Measurements from ENCODE around the gene THOC5. TPM values are rescaled to one million over a fixed set of nuclear protein-coding genes. Genes with fewer than 3 reads are reported as not detected.

Gene THOC5
- total and polyA plus RNA-seq, 4 donors: 18.3 to 174 (median 55.6) TPM

- Histone ChIP-seq H3K4me1 (ENCODE audit: control insufficient read depth in 1 of 2, insufficient read depth in 2 of 2, low read length in 2 of 2) (no peaks in the 10 kb centered on the region), H3K27me3 (ENCODE audit: control insufficient read depth in 1 of 2, insufficient read depth in 2 of 2, low read length in 1 of 2) (no peaks in the 10 kb centered on the region), H3K4me3 (ENCODE audit: low read length in 2 of 2) (no peak overlapping the region), H3K36me3 (ENCODE audit: control insufficient read depth in 1 of 2, insufficient read depth in 2 of 2, low read length in 1 of 2) (peaks cover 7 to 10% of the 10 kb centered on the region in 2 donors), H3K9me3 (ENCODE audit: control insufficient read depth, low read length) (no peaks in the 10 kb centered on the region), H3K27ac (ENCODE audit: low read depth in 1 of 2, low read length in 2 of 2) (no peak overlapping the region)
- intact Hi-C loops (cut with DNase I): no loop called here
- DNase-seq (no peak), ATAC-seq (ENCODE audit: low FRiP score) (no peak)
- 87 to 94% methylated on average over 1 of the region's 1 CpG for WGBS, 2 donors
Observed at GRCh38 chr22:29541845-29542244, 11.7 kb downstream of the THOC5 start.

GRCh38 chr22:29539105-29539504 is 14.5 kb downstream of the THOC5 start:
- Histone ChIP-seq H3K9me3 (ENCODE audit: control insufficient read depth, low read length) (no peaks in the 10 kb centered on the region), H3K4me3 (ENCODE audit: low read length in 2 of 2) (no peak overlapping the region), H3K4me1 (ENCODE audit: control insufficient read depth in 1 of 2, insufficient read depth in 2 of 2, low read length in 2 of 2) (no peaks in the 10 kb centered on the region), H3K36me3 (ENCODE audit: control insufficient read depth in 1 of 2, insufficient read depth in 2 of 2, low read length in 1 of 2) (peaks cover 5 to 14% of the 10 kb centered on the region in 2 donors), H3K27me3 (ENCODE audit: control insufficient read depth in 1 of 2, insufficient read depth in 2 of 2, low read length in 1 of 2) (no peaks in the 10 kb centered on the region), H3K27ac (ENCODE audit: low read depth in 1 of 2, low read length in 2 of 2) (no peak overlapping the region)
- DNase-seq: no peak
- no peak for ATAC-seq (ENCODE audit: low FRiP score)
- 88% methylated on average over 3 of the region's 3 CpGs for WGBS, 2 donors
- intact Hi-C loops (cut with DNase I): no loop called here

- 96% methylated on average over 3 of the region's 3 CpGs for WGBS, 2 donors
- Histone ChIP-seq H3K9me3 (ENCODE audit: control insufficient read depth, low read length) (no peaks in the 10 kb centered on the region), H3K36me3 (ENCODE audit: control insufficient read depth in 1 of 2, insufficient read depth in 2 of 2, low read length in 1 of 2) (peaks cover 8 to 11% of the 10 kb centered on the region in 2 donors), H3K27me3 (ENCODE audit: control insufficient read depth in 1 of 2, insufficient read depth in 2 of 2, low read length in 1 of 2) (no peaks in the 10 kb centered on the region), H3K4me1 (ENCODE audit: control insufficient read depth in 1 of 2, insufficient read depth in 2 of 2, low read length in 2 of 2) (no peaks in the 10 kb centered on the region), H3K4me3 (ENCODE audit: low read length in 2 of 2) (no peak overlapping the region), H3K27ac (ENCODE audit: low read depth in 1 of 2, low read length in 2 of 2) (no peak overlapping the region)
- intact Hi-C loops (cut with DNase I): no loop called here
- ATAC-seq (ENCODE audit: low FRiP score) (no peak), DNase-seq (no peak)
Observed at GRCh38 chr22:29536411-29536810, 17.1 kb downstream of the THOC5 start.

GRCh38 chr22:29531419-29531818 is 22.1 kb downstream of the THOC5 start:
- no peak for ATAC-seq (ENCODE audit: low FRiP score)
- intact Hi-C loops (cut with DNase I): no loop called here
- no peaks in the 10 kb centered on the region for H3K4me1 ChIP-seq (ENCODE audit: control insufficient read depth in 1 of 2, insufficient read depth in 2 of 2, low read length in 2 of 2)
- DNase-seq: no peak
- H3K4me3 ChIP-seq (ENCODE audit: low read length in 2 of 2): no peak overlapping the region
- H3K36me3 ChIP-seq (ENCODE audit: control insufficient read depth in 1 of 2, insufficient read depth in 2 of 2, low read length in 1 of 2): peaks cover 7 to 14% of the 10 kb centered on the region in 2 donors
- H3K27me3 ChIP-seq (ENCODE audit: control insufficient read depth in 1 of 2, insufficient read depth in 2 of 2, low read length in 1 of 2): no peaks in the 10 kb centered on the region
- 92 to 93% methylated on average over 4 of the region's 4 CpGs for WGBS, 2 donors
- H3K27ac ChIP-seq (ENCODE audit: low read depth in 1 of 2, low read length in 2 of 2): no peak overlapping the region
- H3K9me3 ChIP-seq (ENCODE audit: control insufficient read depth, low read length): no peaks in the 10 kb centered on the region

- DNase-seq (no peak), ATAC-seq (ENCODE audit: low FRiP score) (no peak)
- intact Hi-C loops (cut with DNase I): no loop called here
- no peak overlapping the region for H3K27ac ChIP-seq (ENCODE audit: low read depth in 1 of 2, low read length in 2 of 2)
- no peak overlapping the region for H3K4me3 ChIP-seq (ENCODE audit: low read length in 2 of 2)
- H3K27me3 ChIP-seq (ENCODE audit: control insufficient read depth in 1 of 2, insufficient read depth in 2 of 2, low read length in 1 of 2): no peaks in the 10 kb centered on the region
- no peaks in the 10 kb centered on the region for H3K4me1 ChIP-seq (ENCODE audit: control insufficient read depth in 1 of 2, insufficient read depth in 2 of 2, low read length in 2 of 2)
- 91 to 92% methylated on average over 4 of the region's 4 CpGs for WGBS, 2 donors
- H3K9me3 ChIP-seq (ENCODE audit: control insufficient read depth, low read length): no peaks in the 10 kb centered on the region
- peaks cover 7 to 12% of the 10 kb centered on the region in 2 donors for H3K36me3 ChIP-seq (ENCODE audit: control insufficient read depth in 1 of 2, insufficient read depth in 2 of 2, low read length in 1 of 2)
Observed at GRCh38 chr22:29530716-29531115, 22.8 kb downstream of the THOC5 start.

GRCh38 chr22:29528144-29528543 is 25.4 kb downstream of the THOC5 start:
- Histone ChIP-seq H3K9me3 (ENCODE audit: control insufficient read depth, low read length) (no peaks in the 10 kb centered on the region), H3K4me3 (ENCODE audit: low read length in 2 of 2) (no peak overlapping the region), H3K36me3 (ENCODE audit: control insufficient read depth in 1 of 2, insufficient read depth in 2 of 2, low read length in 1 of 2) (peaks cover 6 to 20% of the 10 kb centered on the region in 2 donors), H3K4me1 (ENCODE audit: control insufficient read depth in 1 of 2, insufficient read depth in 2 of 2, low read length in 2 of 2) (no peaks in the 10 kb centered on the region), H3K27ac (ENCODE audit: low read depth in 1 of 2, low read length in 2 of 2) (no peak overlapping the region), H3K27me3 (ENCODE audit: control insufficient read depth in 1 of 2, insufficient read depth in 2 of 2, low read length in 1 of 2) (no peaks in the 10 kb centered on the region)
- DNase-seq: no peak
- intact Hi-C loops (cut with DNase I): loop anchor here in 1 of 2 donors (10.0 kb wide), 1 partner anchor 133 kb away; no protein-coding TSS in a partner anchor
- ATAC-seq (ENCODE audit: low FRiP score): no peak
- 90 to 92% methylated on average over 7 of the region's 7 CpGs for WGBS, 2 donors

GRCh38 chr22:29524442-29525191 is 28.9 kb downstream of the THOC5 start:
- 57% methylated on average over 5 of the region's 5 CpGs for WGBS, 2 donors
- Histone ChIP-seq H3K4me3 (ENCODE audit: low read length in 2 of 2) (no peak overlapping the region), H3K9me3 (ENCODE audit: control insufficient read depth, low read length) (no peaks in the 10 kb centered on the region), H3K27ac (ENCODE audit: low read depth in 1 of 2, low read length in 2 of 2) (no peak overlapping the region), H3K27me3 (ENCODE audit: control insufficient read depth in 1 of 2, insufficient read depth in 2 of 2, low read length in 1 of 2) (no peaks in the 10 kb centered on the region), H3K4me1 (ENCODE audit: control insufficient read depth in 1 of 2, insufficient read depth in 2 of 2, low read length in 2 of 2) (no peaks in the 10 kb centered on the region), H3K36me3 (ENCODE audit: control insufficient read depth in 1 of 2, insufficient read depth in 2 of 2, low read length in 1 of 2) (peaks cover 4 to 19% of the 10 kb centered on the region in 2 donors)
- ATAC-seq (ENCODE audit: low FRiP score): no peak
- intact Hi-C loops (cut with DNase I): loop anchor here in 1 of 2 donors (10.0 kb wide), 1 partner anchor 130 kb away; no protein-coding TSS in a partner anchor
- no peak for DNase-seq

- Histone ChIP-seq H3K36me3 (ENCODE audit: control insufficient read depth in 1 of 2, insufficient read depth in 2 of 2, low read length in 1 of 2) (peaks cover 4 to 19% of the 10 kb centered on the region in 2 donors), H3K27me3 (ENCODE audit: control insufficient read depth in 1 of 2, insufficient read depth in 2 of 2, low read length in 1 of 2) (no peaks in the 10 kb centered on the region), H3K9me3 (ENCODE audit: control insufficient read depth, low read length) (no peaks in the 10 kb centered on the region), H3K4me1 (ENCODE audit: control insufficient read depth in 1 of 2, insufficient read depth in 2 of 2, low read length in 2 of 2) (no peaks in the 10 kb centered on the region), H3K4me3 (ENCODE audit: low read length in 2 of 2) (no peak overlapping the region), H3K27ac (ENCODE audit: low read depth in 1 of 2, low read length in 2 of 2) (no peak overlapping the region)
- WGBS, 2 donors: 81 to 91% methylated on average over 2 of the region's 2 CpGs
- intact Hi-C loops (cut with DNase I): loop anchor here in 1 of 2 donors (10.0 kb wide), 1 partner anchor 129 kb away; no protein-coding TSS in a partner anchor
- DNase-seq (no peak), ATAC-seq (ENCODE audit: low FRiP score) (no peak)
Observed at GRCh38 chr22:29523761-29524160, 29.8 kb downstream of the THOC5 start.

GRCh38 chr22:29521526-29521925 is 32.0 kb downstream of the THOC5 start:
- DNase-seq (no peak), ATAC-seq (ENCODE audit: low FRiP score) (no peak)
- Histone ChIP-seq H3K27ac (ENCODE audit: low read depth in 1 of 2, low read length in 2 of 2) (no peak overlapping the region), H3K27me3 (ENCODE audit: control insufficient read depth in 1 of 2, insufficient read depth in 2 of 2, low read length in 1 of 2) (no peaks in the 10 kb centered on the region), H3K36me3 (ENCODE audit: control insufficient read depth in 1 of 2, insufficient read depth in 2 of 2, low read length in 1 of 2) (peaks cover 6 to 30% of the 10 kb centered on the region in 2 donors), H3K4me1 (ENCODE audit: control insufficient read depth in 1 of 2, insufficient read depth in 2 of 2, low read length in 2 of 2) (no peaks in the 10 kb centered on the region), H3K4me3 (ENCODE audit: low read length in 2 of 2) (no peak overlapping the region), H3K9me3 (ENCODE audit: control insufficient read depth, low read length) (no peaks in the 10 kb centered on the region)
- 94 to 97% methylated on average over 7 of the region's 7 CpGs for WGBS, 2 donors
- intact Hi-C loops (cut with DNase I): loop anchor here in 1 of 2 donors (10.0 kb wide), 1 partner anchor 127 kb away; no protein-coding TSS in a partner anchor

All from aorta (tissue), 5 donors.